Stimulated activated CD4-positive, alpha-beta T cell treated with anti-CD3 and anti-CD28 coated beads, Interleukin-2, amount 100 ng/mL, for 48 hours (primary cell): Measurements from ENCODE around the gene NDFIP2.
"Not testable (repeated sequence)": the region's sequence is repeated elsewhere in the genome, so short reads cannot be mapped to it uniquely, and the experiment has no call there.

Source experiments
- DNase-seq, 2 donors: peaks; one replicate each; pipeline ENCODE4 v3.0.0-alpha.2; 2020

The NDFIP2 gene

DNA sequence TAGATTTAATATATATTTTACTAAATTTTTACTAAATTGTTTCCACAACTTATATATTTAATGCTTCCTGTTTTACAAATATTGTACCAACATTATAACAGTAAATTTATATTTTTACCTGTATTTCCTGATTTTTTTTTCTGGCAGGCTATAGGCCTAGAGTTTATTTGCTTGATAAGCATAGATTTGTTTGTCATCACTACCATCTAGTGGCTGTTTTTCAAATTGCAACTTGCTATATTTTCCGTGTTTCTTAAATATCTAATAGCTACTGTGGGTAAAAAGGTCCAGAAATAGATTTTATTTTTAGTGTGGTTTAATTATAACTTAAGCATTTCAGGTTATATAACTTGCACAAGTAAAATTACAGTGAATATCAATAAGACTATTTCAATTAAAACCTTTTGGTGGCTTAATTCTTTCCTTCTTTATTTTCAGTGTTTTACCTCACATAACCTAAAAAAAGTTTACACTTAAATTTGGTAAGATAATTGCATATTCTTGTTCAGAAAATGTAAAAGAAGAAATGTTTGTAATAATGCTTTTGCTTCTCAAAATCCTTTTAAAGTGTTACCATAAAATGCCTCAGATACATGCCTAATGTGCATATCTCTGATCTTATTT is 60.6 kb downstream of the NDFIP2 start:
- DNase-seq = no peak

DNA sequence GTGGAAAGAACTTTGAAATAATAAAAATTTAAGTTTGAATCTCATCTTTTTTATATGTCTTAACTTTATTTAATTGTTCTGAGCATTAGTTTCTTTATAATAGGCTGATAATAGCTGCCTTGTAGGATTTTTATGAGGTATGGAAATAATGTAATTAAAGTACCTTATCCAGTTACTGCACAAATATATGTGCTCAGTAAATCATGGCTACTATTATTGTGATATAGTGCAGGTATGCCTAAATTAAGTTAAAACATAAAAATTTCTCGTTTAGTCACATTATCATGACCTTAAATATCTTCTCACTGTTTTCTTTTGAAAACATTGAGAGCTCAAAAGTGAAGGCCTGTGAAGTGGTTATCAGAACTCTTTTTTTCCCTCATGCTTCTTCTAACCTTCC is 62.9 kb downstream of the NDFIP2 start:
- DNase-seq = no peak

DNA sequence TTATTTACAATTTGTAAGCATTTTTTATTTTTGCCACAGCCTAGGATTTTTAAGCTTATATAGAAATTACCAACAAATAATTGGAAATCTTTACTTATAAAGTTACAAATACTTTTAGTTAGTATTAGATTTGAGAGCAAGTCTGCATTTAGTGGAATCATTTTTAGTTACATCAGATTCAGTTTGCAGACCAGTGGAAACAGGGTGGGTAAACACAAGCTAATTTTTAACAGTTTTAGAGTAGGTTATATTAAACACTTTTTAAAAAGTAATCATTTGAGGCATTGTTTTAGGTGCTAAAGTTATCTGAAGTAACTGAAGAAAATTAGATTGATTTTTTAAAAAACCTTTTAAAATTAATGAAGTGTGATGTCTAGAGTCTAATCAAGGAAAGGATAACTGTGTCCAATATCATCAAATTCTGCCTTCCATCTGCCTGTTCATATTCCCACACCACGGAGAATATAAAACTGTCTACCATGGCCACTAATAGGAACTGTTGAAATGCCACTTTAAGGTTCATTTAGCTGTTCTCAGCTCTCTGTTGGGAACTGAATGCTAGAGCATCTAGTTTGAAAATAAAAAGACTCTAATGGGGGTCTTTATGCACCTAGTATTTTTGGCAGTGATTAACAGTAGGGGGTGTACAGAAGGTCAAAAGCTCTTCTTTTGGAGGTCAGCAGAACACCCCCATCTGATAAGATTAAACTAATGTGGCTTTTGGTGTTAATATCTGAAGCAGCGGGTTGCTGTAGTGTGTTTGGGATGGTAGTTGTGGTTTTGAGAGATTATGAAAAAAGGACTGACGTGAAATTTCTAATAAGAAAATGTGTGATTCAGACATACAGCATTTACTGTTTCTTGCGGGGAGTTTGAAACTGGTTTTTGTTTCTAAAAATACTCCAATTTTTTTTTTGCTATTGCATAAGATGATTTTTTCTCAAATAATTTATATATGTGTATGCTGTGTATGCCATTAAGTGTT is 66.5 kb downstream of the NDFIP2 start:
- DNase-seq = no peak

DNA sequence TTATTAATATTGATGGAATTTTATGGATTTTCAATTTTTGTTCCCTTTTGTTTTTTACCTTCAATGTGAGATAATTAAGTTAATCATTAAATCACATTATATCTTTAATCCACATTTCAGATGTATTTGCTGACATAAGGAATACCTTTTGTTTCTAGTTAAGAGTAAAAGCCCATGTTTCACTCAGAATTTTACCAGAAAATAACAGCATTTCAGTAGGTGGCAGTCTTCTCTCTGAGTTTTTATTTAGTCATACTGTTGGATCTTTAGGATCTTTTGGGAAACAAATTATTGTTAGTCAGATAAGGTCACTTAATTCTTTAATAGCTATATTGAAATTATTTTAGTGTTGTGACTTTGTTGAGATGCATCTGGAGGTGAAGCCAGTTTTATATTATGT is 67.9 kb downstream of the NDFIP2 start:
- DNase-seq = no peak

DNA sequence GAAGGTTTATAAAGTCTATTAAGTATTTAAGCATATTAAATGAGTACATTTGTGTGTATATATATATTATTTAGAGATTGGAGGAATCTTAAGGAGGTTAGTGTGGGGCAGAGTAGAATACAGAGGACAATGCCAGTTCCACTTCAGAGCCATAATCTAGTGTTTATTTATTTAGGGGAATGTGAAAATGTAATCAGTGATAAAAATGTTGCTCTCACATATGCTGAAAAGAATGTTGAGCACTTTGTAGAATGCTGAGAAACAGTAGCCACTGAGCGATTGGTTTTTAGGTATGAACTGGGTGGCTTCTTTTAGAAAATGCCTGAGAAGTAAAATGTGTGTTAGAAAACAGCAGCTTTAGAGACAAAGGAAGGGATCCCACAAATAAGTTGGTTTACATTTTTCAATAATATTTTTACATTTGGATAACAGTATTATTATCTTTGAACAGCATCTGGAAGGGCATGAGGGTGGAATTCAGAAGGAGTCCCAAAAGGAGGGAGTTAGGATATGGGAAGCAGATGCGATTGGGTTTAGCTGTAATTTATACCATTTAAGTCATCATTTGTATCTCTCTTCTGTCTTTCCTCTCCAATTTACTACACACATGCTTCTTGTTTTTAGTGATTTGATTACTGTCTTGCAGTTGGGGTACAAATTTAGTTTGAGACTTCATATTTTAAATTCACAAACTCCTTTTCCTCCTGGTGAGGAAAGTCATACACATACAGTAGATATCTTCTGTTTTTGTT is 68.6 kb downstream of the NDFIP2 start:
- no peak for DNase-seq

DNA sequence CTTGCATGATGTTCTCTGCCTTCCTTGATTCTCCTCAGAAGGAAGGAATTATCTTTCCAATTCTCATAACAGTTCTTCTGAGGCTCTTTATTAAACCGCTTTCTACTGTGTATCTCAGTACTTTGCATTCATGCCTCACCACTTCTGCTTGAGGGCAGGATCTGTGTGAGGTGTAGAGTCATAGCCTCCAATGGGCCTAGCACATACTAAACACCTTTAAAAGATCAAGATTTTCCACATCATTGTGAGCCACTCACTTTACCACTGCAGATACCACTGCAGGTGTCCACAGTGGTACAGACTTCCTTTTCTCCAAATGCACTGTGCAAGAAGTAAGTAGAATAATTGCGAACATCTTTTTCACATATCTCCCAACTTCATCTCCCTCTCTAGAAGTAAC is 76.7 kb downstream of the NDFIP2 start:
- no peak for DNase-seq

DNA sequence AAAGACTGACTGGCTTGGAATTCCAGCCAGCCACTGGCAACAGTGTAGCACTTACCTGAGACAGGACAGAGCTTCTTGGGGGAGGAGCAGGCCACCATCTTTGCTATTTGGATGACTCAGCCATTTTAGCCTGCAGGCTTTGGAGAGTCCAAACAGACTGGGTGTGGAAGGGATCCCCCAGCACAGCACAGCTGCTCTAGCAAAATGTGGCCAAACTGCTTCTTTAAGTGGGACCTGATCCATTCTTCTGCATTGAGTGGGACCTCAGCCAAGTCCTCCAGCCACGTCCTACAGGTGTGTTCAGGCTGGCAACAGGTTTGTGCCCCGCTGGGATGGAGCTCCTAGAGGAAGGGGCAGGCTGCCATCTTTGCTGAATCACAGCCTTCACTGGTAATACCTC is 80.0 kb downstream of the NDFIP2 start:
- no peak for DNase-seq

DNA sequence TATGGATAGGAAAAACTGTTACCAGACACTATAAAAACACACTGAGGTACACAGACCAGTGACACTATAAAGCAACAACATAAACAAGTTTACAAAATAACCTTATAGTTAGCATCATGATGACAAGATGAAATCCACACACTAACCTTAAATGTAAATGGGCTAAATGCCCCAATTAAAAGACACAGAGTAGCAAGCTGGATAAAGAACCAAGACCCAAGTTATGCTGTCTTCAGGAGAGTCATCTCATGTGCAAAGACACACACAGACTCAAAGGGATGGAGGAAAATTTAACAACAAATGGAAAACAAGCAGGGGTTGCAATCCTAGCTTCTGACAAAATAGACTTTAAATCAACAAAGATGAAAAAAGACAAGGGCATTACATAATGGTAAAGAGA is 81.6 kb downstream of the NDFIP2 start:
- no peak for DNase-seq

DNA sequence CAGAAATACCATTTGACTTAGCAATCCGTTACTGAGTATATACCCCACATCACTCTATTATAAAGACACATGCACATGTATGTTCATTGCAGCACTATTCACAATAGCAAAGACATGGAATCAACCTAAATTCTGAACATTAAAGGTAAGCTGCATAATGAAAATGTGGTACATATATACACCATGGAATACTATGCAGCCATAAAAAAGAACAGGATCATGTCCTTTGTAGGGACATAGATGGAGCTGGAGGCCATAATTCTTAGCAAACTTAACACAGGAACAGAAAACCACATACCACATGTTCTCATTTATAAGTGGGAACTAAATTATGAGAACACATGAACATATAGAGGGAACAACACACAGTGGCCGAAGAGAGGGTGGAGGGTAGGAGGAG is 85.2 kb downstream of the NDFIP2 start:
- DNase-seq = no peak

DNA sequence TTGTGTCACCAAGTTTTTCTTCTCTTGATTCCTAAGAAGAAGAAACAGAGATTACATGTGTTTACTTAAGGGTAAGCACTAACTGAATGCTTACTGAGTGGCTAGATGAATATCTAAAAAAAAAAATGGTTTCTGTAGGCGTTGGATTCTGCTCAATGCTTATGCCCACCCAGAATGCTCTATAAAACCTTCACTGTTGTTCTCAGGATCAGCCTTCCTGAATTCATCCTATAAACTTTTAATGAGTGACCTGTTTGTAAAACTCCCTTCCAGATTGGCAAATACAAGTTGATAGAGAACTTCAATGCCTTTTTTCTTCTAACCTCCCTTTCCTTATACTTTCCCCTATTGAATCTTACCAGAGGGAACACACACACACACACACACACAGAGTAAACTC is 90.2 kb downstream of the NDFIP2 start:
- no peak for DNase-seq

DNA sequence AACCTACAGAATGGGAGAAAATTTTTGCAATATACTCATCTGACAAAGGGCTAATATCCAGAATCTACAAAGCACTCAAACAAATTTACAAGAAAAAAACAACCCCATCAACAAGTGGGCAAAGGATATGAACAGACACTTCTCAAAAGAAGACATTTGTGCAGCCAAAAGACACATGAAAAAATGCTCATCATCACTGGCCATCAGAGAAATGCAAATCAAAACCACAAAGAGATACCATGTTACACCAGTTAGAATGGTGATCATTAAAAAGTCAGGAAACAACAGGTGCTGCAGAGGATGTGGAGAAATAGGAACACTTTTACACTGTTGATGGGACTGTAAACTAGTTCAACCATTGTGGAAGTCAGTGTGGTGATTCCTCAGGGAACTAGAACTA is 92.9 kb downstream of the NDFIP2 start:
- not testable (repeated sequence) for DNase-seq

DNA sequence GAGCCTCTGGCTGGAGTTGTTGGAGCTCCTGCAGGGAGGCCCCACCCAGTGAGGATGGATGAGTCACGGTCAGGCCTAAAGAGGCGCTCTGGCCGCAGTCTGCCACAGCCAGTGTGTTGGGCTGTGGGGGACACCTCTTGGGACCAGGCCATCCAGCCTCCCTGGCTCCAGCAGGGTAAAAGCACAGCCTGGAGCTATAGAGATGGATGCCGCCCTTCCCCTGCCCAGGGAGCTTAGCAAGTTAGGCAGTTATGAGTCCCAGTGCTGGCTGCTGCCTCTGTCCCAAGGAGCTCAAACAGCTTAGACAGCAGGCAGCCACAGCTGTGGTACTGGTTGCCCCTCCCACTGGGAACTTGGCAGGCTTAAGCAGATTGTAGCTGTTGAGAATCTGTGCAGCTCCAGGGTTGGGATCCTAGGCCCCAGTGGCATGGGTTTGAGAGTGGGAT is 100.9 kb downstream of the NDFIP2 start:
- no peak for DNase-seq

DNA sequence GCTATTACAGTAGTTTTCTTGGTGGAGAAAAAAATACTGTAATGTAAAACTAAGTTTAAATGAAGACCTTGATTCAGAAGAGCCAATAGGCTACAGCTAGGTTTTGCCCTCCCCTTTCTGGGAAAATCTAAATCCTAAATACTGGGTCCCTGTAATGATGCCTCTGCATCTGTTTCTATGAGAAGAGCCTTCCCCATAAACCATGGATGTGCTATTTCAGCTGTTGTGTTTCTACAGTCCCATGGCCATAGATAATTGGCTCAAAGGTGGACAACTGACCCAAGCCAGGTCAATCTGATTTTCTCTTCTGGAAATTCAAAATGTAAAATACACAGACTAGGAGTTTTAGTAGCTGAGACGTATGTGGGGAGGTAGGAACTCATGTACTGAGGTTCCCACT is 101.9 kb downstream of the NDFIP2 start:
- no peak for DNase-seq

DNA sequence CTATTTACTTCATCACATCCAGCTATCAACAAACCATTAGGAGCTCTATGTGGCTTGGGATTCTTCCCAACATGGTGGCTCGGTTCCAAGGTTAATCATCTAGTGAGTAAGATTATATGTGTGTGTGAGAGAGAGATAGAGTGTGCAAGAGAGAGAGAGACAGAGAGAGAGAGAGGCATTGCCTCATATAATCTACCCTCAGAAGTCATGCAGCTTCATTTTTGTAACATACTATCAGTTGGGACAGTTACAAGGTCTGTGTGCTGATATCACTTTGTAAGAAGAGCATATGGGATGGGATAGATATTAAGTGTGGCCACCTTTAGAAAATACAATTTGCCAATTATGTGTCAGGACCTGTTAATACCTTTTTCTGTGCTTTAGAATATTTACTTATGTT is 104.1 kb downstream of the NDFIP2 start:
- DNase-seq = no peak

DNA sequence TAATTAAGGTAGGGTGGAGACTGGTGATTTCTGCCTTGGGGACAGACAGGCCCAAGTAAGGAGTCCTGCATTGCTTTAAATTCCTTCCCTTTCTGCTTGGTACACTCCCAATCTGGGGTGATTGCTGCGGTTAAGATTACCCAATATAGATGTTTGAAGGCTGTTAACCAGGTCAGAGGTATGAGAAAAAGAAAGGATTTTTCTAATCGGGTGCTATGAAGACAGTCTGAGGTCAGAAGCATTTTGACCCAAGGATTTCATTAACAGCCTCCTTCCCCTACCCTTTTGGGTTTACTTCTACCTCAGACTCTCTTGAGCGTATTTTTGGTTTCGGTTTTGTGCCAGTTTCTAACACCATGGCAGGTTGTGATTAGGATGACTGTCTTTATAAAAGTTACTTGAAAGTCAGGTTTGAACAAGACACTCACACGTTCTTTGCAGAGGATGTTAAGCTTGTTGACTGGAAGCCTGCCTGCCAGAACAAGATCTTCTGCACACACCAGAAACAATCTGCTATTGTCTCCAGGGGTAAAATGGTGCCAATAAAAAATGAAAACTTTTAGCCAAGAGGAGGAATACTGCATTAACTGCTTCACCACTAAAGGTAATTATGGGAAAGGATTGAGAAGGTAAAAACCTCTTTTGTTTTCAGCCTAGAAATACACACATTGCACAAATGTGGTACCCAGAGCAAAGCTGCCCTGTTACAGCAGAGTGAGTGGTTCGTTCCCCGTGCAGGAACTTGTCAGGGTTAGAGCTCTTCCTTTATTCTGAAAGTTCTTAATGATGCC is 108.8 kb downstream of the NDFIP2 start:
- DNase-seq = no peak

DNA sequence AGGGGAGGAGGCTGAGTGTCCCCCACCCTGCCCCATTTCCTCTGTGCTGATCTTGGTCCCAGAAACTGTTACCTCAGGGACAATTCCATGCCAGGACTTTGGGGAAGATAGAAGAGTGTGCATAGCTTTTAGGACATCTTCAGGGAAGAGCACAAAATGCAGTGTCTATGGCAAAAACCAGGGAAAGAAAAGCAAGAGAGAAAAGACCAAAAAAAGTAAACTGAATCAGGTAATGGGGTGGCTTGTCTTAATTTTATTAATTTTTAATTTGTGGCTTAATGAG is 109.4 kb downstream of the NDFIP2 start:
- DNase-seq = no peak

DNA sequence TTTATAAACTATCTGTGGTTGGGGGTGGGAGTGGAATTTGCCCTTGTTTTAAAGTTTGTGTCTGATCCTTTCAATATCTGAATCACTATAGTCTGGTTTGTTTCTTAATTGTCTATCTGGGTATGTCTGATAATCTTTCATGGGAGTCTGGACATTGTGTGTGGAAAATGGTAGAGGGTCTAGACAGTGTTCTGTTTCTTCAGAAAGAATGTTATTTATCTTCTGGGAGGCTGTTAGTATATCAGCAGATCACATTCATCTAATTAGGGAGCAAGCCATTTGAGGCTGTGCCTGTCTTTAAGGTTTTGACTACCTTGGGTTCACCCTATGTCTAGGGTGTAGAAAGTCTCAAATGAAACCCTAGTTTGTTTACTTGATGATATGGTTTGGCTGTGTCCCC is 110.5 kb downstream of the NDFIP2 start:
- no peak for DNase-seq

DNA sequence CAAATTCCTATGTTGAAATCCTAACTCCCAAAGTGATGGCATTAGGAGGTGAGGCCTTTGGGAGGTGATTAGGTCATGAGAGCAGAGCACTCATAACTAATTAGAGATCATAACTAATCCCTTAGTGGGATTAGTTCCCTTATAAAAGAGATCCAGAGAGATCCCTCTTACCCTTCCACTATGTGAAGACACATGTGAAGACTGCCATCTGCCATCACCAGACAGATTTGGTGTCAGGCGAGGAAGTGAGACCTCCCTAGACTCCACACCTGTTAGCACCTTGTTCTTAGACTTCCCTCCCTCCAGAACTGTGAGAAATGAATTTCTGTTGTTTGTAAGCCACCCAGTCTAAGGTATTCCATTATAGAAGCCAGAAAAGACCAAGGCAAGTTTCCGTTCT is 112.2 kb downstream of the NDFIP2 start:
- DNase-seq = no peak

DNA sequence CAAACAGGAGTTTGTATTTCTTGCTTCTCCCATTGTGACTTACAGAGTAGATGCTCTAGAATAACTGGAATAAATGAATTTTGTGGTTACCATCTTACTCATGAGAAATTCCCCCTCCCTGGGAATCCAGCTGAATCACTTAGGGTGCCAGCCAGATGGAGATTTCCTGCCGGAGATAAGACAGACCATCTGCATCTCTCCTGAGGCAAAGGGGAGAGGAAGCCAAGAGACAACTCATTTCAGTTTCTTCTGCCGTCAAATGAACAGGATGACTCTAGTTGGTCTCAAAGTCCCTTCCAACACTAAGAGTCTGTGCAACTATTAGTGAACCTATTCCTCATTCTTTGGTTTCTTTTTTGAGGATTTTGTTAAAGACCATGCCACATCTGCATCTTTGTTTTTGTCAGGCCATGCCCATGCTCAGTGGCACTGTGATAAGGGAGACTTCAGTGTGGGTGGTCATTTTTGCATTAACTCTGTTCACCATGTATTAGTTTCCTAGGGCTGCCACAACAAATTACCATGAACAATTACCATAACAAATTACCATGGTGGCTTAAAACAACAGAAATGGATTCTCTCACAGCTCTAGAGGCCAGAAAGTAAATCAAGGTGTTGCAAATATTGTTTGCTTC is 112.8 kb downstream of the NDFIP2 start:
- no peak for DNase-seq

DNA sequence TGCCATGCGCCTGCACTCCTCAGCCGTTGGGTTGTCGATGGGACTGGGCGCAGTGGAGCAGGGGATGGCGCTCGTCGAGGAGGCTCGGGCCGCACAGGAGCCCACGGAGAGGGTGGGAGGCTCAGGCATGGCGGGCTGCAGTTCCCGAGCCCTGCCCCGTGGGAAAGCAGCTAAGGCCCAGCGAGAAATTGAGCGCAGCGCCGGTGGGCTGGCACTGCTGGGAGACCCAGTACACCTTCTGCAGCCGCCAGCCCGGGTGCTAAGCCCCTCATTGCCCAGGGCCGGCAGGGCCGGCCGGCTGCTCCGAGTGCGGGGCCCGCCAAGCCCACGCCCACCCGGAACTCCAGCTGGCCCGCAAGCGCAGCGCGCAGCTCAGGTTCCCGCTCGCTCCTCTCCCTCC is 119.2 kb downstream of the NDFIP2 start:
- not testable (repeated sequence) for DNase-seq

DNA sequence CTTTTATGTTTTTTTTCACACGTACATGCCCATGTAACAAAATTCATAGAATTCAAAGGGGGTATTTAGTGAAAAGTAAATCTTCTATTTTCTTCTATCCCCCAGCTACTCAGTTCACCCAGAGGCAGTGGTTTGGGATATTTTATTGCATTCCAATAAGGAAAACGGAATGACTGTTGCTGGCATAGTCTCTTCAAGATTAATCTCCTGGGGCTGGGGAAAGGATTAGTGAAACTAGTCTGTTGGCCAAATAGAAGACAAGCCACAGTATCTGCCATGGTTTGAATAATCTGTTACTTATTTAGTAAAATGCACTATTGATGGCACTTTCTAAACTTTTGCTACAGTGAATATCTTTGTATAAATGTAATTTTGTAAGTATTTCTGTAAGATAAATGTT is 122.0 kb downstream of the NDFIP2 start:
- DNase-seq = no peak

DNA sequence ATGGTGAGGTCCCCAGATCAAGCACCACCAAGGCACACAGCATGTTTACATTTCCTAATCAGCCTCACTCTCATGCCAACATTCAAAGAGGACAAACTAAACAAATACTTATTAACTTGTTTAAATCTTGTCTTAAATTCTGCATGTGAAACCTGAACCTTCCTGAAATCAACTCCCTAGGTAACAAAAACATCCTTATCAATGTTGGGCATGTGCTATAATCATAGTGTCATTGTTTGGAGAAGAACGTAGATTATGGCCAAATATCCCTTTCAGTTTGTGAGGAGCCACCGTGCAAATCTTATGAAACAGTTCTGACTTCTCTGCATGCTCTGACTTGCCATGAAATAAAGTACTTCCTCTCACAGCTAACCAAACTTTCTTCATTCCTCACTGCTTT is 123.8 kb downstream of the NDFIP2 start:
- no peak for DNase-seq
